ENCODE results near the gene HADH. TPM values are rescaled to one million over a fixed set of nuclear protein-coding genes. Genes with fewer than 3 reads are reported as not detected.
"Not testable (repeated sequence)": the region's sequence is repeated elsewhere in the genome, so short reads cannot be mapped to it uniquely, and the experiment has no call there.

The HADH gene
- total RNA-seq, 2 donors from 2014 or later, result 46.1 to 58.1 TPM

GRCh38 chr4:108005807-108006206 is 16.1 kb downstream of the HADH start:
- Histone ChIP-seq H3K4me3 (no peak overlapping the region), H3K4me1 (ENCODE audit: control insufficient read depth in 1 of 2, low read depth in 2 of 2) (peaks cover 16 to 40% of the 10 kb centered on the region in 2 donors), H3K36me3 (no peaks in the 10 kb centered on the region), H3K9me3 (no peaks in the 10 kb centered on the region), H3K27ac (no peak overlapping the region), H3K27me3 (replicated peaks; ENCODE audit: insufficient read depth) (no peaks in the 10 kb centered on the region)
- TF ChIP-seq CTCF (IDR thresholded peaks at IDR 0.05), result no peak
- DNase-seq (ENCODE audit: low spot score) (no peak), ATAC-seq (ENCODE audit: insufficient number of reproducible peaks, low FRiP score, low read depth) (no peak)

GRCh38 chr4:108006361-108006760 is 16.7 kb downstream of the HADH start:
- Histone ChIP-seq H3K27ac (no peak overlapping the region), H3K4me1 (ENCODE audit: control insufficient read depth in 1 of 2, low read depth in 2 of 2) (peaks cover 16 to 35% of the 10 kb centered on the region in 2 donors), H3K27me3 (replicated peaks; ENCODE audit: insufficient read depth) (no peaks in the 10 kb centered on the region), H3K4me3 (no peak overlapping the region), H3K9me3 (no peaks in the 10 kb centered on the region), H3K36me3 (no peaks in the 10 kb centered on the region)
- DNase-seq (ENCODE audit: low spot score), result no peak
- no peak for ATAC-seq (ENCODE audit: insufficient number of reproducible peaks, low FRiP score, low read depth)
- TF ChIP-seq CTCF (IDR thresholded peaks at IDR 0.05), result no peak

GRCh38 chr4:108007984-108008383 is 18.3 kb downstream of the HADH start:
- no peak for ATAC-seq (ENCODE audit: insufficient number of reproducible peaks, low FRiP score, low read depth)
- Histone ChIP-seq H3K27ac (peak overlapping the region in 1 of 2 donors; percentile 9), H3K27me3 (replicated peaks; ENCODE audit: insufficient read depth) (no peaks in the 10 kb centered on the region), H3K9me3 (no peaks in the 10 kb centered on the region), H3K36me3 (peaks cover under 1% of the 10 kb centered on the region), H3K4me1 (ENCODE audit: control insufficient read depth in 1 of 2, low read depth in 2 of 2) (peaks cover 16 to 30% of the 10 kb centered on the region in 2 donors), H3K4me3 (no peak overlapping the region)
- DNase-seq (ENCODE audit: low spot score), result no peak
- no peak for TF ChIP-seq CTCF (IDR thresholded peaks at IDR 0.05)

- no peak for DNase-seq (ENCODE audit: low spot score)
- H3K27ac ChIP-seq, result peak overlapping the region in 1 of 2 donors; percentile 9
- peak; percentile 85 for ATAC-seq (ENCODE audit: insufficient number of reproducible peaks, low FRiP score, low read depth)
Observed at GRCh38 chr4:108008721-108009120, 19.0 kb downstream of the HADH start.

GRCh38 chr4:108010167-108010566 is 20.5 kb downstream of the HADH start:
- ATAC-seq (ENCODE audit: insufficient number of reproducible peaks, low FRiP score, low read depth), result no peak
- peaks cover 15 to 16% of the 10 kb centered on the region in 2 donors for H3K4me1 ChIP-seq (ENCODE audit: control insufficient read depth in 1 of 2, low read depth in 2 of 2)

More at GRCh38 chr4:108008721-108009120, 19.0 kb downstream of the HADH start:
- Histone ChIP-seq H3K4me3 (no peak overlapping the region), H3K27me3 (replicated peaks; ENCODE audit: insufficient read depth) (no peaks in the 10 kb centered on the region), H3K9me3 (no peaks in the 10 kb centered on the region), H3K36me3 (peaks cover 4% of the 10 kb centered on the region), H3K4me1 (ENCODE audit: control insufficient read depth in 1 of 2, low read depth in 2 of 2) (peaks cover 16 to 26% of the 10 kb centered on the region in 2 donors)
- TF ChIP-seq CTCF (IDR thresholded peaks at IDR 0.05), result no peak

GRCh38 chr4:108012382-108012781 is 22.7 kb downstream of the HADH start:
- not testable (repeated sequence) for H3K4me3 ChIP-seq; H3K27ac ChIP-seq; ATAC-seq (ENCODE audit: insufficient number of reproducible peaks, low FRiP score, low read depth); H3K9me3 ChIP-seq; DNase-seq (ENCODE audit: low spot score); H3K27me3 ChIP-seq (replicated peaks; ENCODE audit: insufficient read depth)
- peaks cover 23% of the 10 kb centered on the region for H3K36me3 ChIP-seq
- peaks cover 12 to 15% of the 10 kb centered on the region in 2 donors for H3K4me1 ChIP-seq (ENCODE audit: control insufficient read depth in 1 of 2, low read depth in 2 of 2)

More at GRCh38 chr4:108010167-108010566, 20.5 kb downstream of the HADH start:
- no peak for TF ChIP-seq CTCF (IDR thresholded peaks at IDR 0.05)
- no peak for DNase-seq (ENCODE audit: low spot score)
- no peaks in the 10 kb centered on the region for H3K27me3 ChIP-seq (replicated peaks; ENCODE audit: insufficient read depth)
- H3K27ac ChIP-seq, result no peak overlapping the region
- peaks cover 6% of the 10 kb centered on the region for H3K36me3 ChIP-seq
- no peaks in the 10 kb centered on the region for H3K9me3 ChIP-seq
- no peak overlapping the region for H3K4me3 ChIP-seq
